GM12873 (cell line): ENCODE data around the gene AHRR.

Experiments used
- CTCF ChIP-seq: IDR thresholded peaks from 2 replicates; pipeline ENCODE4 v1.5.1; 2012; ENCODE audit warnings: low read depth, mild to moderate bottlenecking, moderate library complexity, low read length, control low read depth; ENCODE audit not compliant: insufficient read depth; ENCODE audit errors: missing control alignments

AHRR gene

GRCh38 chr5:432928-433791 lies 111.6 kb downstream of the AHRR start:
- no peak for TF ChIP-seq CTCF

GRCh38 chr5:433836-434235 lies 112.3 kb downstream of the AHRR start:
- TF ChIP-seq CTCF, result no peak

GRCh38 chr5:434443-435146 lies 113.1 kb downstream of the AHRR start:
- TF ChIP-seq CTCF, result no peak

- no peak for TF ChIP-seq CTCF
Observed at GRCh38 chr5:435156-435790, 113.8 kb downstream of the AHRR start.

GRCh38 chr5:435961-436640 lies 114.6 kb downstream of the AHRR start:
- peak; percentile 38 for TF ChIP-seq CTCF

GRCh38 chr5:436641-436975 lies 115.1 kb downstream of the AHRR start:
- TF ChIP-seq CTCF, result no peak

GRCh38 chr5:437281-437771 lies 115.8 kb downstream of the AHRR start:
- no peak for TF ChIP-seq CTCF
